DMS 273 (cell line): Measurements from ENCODE around the gene ITGB2.

Experiments
- DNase-seq: peaks from one replicate; lab custom pipeline; 2025; ENCODE audit not compliant: unreplicated experiment; lab: John Stamatoyannopoulos, UW

Gene ITGB2

DNA sequence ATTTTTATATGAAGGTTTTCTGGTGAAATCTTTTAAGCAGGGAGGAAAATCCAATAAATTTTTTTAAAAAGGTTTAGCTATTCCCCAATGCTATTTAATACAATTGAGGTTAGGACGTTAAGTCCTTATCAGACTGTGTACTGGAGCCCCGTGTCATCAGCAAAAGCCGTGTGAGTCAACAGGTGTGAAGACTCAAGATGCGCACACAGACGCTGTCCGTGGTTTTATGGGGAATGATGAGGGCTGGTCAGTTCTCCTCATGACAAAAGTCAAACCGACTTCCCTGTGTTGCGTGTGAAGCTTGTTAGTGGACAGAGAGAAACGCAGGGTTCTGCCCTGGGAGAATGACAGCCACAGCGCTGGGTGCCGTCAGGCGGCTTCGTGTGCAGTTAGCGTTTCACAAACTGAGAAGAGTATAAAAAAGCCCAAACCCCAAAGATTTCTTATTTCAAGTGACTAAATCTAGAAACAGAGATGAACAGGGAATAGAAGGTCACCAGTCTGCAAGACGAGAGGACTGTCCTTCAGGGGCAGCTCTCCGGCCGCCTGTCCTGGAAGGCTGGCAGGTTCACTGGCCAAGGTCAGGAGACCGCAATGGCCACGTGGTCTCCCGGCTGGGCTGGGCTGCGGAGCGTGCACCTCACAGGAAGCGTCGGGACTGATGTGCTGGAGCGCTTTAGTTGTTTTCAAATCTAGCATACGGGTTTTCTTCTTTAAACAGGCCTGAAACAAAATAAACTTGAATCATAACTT, 69.6 kb downstream of the ITGB2 start:
- no peak for DNase-seq

DNA sequence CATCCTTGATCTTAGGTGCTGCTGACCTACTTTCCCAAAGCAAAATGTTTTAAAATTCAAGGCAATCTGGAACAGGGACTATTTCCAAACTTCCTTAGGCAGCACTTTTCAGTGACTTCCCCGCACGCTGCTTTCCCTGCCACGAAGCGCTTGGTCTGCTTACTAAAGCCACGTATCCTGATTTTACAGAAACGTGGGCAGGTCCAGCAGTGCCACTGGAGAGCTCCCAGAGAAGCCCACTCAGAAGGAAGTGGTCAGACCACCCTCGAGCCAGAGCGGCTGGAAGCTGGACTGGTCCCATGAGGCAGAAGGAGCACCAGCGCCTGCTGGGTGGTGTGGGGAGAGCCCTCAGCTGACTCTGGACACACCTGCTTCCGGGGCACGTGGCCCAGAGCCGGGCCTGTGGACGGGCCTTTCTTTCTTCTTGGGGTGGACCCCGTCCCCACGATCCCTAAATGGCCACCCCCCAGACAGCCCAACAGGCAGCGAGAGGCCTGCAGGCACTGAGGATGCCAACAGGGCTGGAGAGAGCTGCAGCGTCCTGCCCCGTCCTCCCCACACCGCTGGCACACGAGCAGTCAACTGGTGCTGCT, 70.4 kb downstream of the ITGB2 start:
- DNase-seq, result no peak

DNA sequence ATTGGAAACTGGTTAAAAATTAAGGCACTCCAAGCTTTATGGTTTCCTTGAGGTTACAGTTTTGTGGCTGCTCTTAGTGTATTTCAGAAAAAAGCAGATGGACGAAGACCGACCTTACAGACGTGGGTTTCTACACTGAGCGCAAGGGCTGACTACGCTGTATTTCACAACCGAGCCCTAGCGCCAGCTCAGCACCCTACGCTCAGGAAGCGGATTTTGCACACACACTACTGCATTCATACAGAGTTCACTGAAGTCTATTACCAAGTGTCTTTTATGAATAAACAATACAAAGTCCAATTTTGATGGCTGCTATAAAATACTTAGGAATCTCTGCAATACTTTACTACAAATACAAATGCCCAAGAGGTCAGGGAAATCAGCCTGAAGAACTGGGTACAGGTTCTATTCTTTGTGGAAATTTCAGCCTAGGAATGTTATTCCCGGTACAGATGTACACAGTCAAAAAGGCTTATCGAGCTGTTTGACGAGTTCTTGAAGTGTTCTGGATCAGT, 71.0 kb downstream of the ITGB2 start:
- no peak for DNase-seq

DNA sequence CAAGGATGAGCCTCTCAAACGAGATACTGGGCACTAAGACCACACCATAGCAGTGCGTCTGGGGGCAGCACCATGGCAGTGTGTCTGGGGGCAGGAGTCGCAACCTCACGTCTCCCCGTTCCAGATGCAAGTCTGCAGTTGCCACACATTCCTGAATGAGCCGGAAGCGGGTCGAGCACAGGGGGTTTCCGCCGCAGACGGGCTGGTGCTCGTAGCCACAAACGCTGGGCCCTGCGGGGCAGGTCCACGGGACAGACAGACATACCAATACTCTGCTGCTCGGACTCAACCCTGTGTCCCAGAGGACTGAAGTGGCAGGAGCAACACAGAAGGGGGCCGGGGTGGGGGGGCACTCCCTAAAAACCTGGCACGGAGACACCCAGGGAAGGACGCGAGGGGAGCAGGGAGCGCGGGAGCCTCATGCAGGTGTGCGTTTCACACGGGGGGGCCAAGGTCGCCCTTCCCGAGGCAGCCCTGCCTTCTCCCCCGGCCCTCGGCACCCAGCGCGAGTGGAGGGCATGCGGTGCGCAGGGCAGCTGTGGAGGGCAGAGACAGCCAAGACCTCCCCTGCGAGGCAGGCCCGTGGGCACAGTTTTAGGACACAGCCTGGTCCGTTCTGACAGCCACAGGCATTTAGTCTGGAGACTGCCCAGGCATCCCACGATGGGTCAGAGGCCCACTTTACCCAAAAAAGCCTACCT, 71.7 kb downstream of the ITGB2 start:
- no peak for DNase-seq

DNA sequence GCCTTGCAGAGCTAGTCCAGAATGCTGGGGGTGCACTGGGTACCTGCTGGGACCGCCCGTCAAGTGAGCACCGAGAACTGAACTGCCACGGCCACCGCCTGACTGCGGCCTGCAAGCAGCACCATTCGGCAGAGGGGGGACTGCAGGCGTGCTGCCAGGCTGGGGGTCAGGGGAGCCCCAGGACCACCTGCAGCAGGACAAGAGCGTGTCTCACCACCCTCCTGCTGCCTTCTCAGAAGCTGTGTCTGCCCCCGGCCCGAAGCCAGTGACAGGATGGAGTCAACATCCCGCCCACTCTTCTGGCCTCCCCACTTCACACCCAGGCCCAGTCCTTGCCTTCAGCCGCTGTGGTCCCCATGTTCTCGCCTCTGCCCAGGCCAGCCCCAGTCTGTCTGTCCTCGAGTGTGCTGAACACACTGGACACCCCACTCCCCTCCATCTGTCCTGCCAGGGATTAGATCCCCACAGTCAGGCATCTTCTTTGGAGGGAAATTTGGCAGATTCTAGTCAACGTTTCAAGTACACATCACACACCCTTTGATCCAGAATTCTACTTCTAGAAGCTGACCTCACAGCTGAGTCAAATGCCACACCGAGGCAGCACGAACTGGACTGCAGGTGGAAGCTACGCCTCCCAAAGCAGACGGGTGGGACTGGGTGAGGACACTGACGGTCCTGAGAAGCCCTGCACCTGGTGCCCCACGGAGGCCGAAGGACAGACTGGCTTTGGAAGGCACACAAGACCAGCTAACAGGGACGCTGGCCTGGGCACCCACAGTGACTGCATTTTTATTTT, 73.2 kb downstream of the ITGB2 start:
- DNase-seq, result no peak

DNA sequence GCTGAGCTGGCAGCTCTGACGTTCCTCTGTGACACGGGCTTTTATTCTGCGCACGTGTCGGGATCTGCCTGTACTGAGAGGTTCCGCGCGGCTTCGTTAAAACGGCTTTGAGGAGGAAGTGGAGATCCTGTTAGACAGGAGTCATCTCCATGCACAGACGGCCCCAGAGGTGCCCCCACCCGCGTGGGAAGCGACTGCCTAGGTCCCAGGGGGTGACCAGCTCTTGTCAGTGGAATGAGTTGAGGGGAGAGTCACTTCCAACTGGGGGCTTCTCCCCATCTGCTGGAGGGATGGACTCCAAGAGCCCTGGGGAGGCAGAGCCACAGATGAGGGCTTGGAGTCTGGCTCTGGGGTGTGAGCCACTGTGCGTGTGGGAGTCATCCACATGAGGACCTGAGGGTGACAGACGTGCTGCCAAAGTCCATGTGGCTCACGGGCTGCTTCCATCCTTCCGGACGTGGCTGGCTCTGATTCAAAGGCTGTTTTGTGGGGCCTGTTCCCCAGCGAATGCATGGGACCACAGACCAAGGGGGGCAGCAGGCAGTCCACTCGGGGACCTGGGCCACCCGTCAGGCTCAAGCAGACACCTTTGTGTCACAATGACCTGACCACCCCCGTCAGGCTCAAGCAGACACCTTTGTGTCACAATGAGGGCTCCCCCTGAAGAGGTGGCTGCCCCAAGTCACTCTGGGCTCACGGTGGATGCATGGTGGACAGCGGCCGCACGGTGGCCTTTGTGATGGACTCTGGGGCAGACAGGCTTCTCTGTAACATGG, 74.0 kb downstream of the ITGB2 start:
- peak; percentile 59 for DNase-seq

DNA sequence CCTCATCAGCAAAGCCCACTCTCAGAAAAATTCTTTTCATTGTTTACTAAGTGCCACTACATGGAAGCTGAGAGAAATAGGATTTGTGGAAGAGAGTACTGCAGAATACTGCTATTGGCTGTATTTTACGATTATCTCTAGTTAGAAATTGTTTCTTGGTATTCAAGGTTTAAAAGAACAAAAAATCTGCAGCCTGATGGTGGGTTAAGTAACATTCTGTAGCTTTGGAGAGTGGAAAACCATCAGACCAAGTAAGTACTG, 74.5 kb downstream of the ITGB2 start:
- DNase-seq, result no peak

DNA sequence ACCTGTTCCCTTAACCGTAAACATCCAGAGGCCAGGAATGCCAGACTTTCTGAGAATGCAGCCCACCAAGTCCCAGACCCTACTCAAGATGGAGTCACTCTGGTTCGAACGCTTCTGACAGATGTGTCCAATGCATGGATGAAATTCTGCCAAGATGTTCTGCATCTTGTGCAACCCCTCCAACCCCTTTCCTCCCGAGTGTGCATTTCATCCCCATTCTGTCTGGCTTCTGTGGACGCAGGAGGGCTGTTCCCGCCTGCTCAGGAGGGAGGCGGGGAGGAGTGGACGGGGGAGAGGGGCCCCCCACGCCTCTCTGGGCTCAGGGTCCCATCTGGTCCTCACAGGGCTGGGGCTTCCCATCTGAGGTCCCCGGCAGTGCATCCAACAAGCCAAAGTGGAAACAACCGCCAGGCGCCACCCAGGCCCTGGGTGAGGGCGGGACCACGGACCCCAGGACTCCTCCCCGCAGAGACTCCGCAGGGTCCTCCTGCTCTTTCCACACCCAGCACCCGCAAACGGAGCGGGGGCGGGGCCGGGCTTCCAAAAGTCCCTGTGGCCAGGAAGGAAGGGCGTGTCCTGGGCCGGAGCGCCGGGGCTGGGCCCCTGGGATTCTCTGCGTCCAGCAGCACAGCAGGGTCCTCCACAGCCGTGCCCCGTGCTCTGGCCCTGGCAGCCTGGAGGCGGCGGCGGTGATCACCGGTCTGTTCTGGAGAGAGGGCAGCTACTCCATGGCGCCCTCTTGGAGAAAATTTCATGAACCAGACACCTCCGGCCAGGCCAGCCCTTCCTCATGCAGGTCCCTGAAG, 75.1 kb downstream of the ITGB2 start:
- DNase-seq, result peak; percentile 87

DNA sequence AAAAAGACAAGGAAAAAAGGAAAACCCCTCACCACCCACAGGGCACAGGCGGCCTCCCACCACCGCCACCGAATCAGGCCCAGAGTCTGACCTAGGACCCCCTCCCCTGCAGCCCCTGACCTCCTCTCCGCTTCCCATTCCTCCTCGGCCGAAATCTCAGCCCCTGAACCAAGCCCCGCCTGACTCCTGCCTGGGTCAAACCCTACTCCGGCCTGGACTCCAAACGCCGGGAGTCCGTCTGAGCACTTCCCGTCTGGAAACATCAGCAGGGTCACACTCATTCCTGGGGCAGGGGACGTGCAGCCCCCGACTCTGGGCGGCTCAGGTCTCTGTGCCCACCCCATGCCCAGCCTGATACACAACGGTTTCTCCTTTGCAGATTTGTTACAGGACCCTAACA, 76.4 kb downstream of the ITGB2 start:
- DNase-seq, result no peak

DNA sequence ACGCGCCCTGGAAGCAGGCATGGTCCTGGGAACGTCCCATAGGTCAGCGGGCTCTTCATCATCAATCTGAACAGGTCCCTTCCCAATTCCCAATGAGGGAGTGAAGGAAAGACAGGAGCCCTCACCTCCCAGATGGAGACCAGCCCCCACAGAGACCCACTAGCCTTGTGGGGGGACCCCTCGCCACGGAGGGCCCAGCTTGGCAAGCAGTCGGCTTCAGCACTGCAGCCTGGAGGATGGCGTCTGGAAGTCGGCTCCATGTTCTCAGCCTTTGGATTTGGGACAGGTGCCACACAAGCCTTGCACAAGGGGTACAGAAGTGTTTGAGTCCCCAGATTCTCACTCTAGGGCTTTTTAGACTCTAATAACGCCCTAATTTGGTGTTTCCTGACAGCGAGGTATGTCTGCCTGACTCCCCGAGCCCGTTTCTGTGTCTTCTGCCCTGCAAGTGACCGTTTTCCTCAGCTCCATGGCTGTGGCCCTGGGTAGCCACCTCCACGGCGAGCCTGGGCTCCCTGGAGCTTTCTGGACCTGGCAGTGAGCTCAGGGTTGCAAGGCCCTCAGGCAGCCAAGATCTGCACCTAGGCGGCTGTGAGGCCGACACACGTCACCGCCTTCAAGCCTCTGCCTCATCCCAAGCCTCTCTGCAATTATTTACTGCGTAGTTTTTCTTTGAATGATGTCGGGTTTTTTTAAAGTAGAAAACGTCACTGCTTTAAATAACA, 77.8 kb downstream of the ITGB2 start:
- no peak for DNase-seq

DNA sequence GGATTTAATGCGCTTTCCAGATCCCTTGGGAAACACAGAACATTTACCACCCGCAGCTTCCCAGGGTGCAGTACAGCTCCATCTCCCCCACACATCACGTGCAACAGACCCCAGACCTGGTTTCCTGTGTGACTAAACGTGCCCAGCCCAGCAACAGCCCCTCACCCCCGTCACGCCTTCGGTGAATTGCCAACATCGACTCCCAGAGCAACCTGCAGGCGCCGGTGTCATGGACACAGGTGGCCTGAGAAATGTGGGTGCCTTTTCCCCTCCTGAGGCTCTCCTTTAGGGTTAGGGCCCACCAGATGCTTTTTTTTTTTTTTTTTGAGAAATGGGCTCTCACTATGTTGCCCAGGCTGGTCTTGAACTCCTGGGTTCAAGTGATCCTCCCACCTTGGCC, 78.6 kb downstream of the ITGB2 start:
- no peak for DNase-seq

DNA sequence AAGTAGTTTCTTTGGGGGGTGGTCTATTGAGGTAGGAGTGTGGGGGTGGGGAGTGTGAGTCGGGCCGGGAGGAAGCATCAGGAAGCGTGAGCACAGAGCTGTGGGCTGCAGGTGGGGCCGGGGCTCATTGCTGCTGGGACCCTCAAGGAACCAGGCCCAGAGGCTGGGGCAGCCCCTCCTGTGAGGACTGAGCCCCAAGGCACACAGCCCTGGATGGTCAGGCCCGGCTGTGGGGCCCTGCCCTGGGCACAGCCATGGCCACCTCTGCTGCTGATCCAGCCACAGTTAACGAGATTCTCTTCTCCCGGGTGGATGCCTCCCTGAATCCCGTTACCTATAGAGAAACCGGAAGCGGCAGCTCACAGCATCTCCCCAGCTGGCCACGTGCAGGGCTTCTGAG, 79.9 kb downstream of the ITGB2 start:
- DNase-seq, result no peak

DNA sequence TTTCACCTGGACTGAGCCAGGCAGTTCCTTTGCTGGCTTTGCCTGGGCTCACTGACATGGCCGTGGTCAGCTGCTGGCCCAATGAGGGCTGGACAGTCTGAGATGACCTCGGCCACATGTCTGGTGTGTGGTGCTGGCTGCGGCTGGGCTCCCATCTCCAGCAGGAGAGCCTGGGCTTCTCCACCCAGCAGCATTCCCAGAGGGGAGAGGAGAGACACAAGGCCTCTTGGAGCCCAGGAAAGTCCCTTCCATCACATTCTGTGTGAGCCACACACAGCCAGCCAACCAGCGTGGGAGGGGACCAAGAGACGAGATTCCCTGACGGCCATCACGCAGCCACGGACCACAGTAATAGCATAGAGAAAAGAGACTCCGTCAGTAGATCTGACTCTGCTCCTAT, 81.7 kb downstream of the ITGB2 start:
- no peak for DNase-seq

DNA sequence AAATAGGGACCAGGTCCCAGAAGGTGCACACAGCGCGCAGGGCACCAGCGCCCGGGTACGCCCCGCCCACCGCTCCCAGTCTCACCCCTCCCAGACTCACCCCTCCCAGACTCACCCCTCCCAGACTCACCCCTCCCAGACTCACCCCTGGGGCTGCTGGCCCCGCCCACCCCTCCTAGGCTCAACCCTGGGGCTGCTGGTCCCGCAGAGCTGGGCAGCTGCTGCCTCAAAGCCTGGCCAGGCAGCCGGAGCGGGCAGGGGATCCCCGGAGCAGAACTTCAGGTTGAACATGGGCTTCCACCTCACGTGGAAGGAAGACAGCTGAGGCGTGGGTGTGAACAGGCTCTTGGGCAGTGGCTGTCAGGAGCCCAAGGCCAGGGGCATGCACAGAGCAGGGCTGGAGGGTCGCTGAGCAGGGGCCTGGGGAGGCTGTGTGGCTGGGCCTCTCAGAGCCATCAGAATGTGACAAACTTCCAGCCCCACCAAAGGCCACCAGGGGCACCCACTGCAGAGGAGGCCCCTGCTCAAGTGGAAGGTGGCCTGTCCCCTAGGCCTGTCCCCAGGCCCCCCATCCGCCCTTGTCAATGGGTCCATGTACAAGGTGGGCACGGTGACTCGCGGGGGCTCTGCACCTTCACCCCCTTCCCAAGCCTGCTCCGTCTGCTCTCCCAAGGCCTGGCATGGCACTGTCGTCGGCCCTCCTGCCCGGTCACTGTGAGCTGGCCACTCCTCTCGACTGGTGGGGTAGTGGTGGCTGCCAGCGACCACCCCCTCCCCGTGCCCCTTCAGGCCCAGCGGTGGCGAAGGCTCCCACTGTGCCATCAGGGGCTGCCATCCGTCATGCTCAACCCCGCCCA, 82.4 kb downstream of the ITGB2 start:
- no peak for DNase-seq

DNA sequence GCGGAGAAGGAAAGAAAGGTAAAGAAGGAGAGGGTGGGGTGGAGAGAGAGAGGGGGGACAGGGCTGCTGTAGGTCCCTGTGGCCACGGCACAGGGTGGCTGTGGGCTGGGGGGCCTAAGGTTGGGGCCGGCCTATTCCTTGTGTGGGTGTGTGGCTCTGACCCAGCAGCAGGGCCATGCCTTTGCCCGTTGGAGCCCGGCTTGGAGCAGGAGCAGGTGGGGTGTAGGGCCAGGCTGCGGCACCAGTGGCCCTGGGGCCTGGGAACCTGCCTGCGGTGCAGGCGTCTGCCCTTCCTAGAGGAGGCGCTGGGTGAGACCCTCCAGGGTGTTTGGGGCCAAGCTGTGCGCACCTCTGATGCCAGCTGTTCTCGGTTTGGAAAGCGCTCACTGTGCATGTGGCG, 83.2 kb downstream of the ITGB2 start:
- DNase-seq, result peak; percentile 20

DNA sequence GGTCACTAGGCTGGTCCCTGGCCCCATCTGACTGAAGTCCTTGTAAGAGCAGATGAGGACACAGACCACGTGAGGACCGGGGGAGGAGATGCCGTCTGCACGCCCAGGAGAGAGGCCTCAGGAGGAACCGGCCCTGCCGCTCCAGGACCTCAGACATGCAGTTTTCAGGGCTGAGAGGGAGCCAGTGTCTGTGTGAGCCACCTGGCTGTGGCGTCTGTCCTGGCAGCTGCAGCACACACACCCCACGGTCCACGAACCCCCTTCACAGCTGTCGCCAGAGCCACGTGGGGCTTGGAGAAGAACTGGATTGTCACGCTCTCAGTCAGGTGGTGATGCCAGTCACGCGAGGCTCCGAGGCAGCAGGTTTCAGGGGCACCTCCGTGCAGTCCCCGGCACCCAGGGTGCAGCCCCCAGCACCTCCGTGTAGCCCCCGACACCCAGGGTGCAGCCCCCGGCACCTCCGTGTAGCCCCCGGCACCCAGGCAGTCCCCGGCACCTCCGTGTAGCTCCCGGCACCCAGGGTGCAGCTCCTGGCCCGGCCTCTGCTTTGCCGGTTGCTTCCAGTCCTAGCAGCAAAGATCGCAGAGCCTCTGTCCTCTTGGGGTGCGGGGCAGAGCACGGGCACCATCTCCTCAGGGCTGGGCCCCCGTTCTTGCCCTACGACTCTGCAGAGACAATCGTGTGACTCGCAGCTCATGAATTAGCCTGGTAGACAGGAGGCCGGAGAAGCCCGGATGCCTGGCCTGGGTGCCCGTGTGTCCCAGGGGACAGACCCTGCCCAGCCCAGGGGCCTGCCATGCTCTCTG, 83.8 kb downstream of the ITGB2 start:
- peak; percentile 79 for DNase-seq

DNA sequence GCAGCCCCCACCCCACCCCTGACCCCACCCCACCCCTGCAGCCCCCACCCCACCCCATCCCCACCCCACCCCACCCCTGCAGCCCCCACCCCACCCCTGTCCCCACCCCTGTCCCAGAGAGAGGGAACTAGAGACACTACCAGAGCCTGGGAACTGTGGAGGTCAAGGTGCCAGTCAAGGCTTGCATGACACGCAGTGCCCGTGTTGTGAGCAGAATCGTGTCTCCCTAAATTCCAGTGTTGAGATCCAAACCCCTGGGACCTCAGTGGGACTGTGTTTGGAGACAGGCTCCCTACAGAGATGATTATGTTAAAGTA, 84.4 kb downstream of the ITGB2 start:
- DNase-seq, result no peak
